ENCODE results near the gene FSD2. TPM values are rescaled to one million over a fixed set of nuclear protein-coding genes. Genes with fewer than 3 reads are reported as not detected.
"Not testable (repeated sequence)": the region's sequence is repeated elsewhere in the genome, so short reads cannot be mapped to it uniquely, and the experiment has no call there.

Gene FSD2
- total RNA-seq, 1 donor from 2014 or later: not detected

GRCh38 chr15:82829234-82829633 lies 23.4 kb upstream of the FSD2 start:
- H3K36me3 Mint-ChIP-seq: peaks cover 42% of the 10 kb centered on the region

GRCh38 chr15:82828075-82828474 lies 22.2 kb upstream of the FSD2 start:
- no peaks in the 10 kb centered on the region for H3K9me3 Mint-ChIP-seq
- no peaks in the 10 kb centered on the region for H3K4me1 Mint-ChIP-seq
- no peak overlapping the region for H3K4me3 Mint-ChIP-seq
- DNase-seq (ENCODE audit: low spot score in 2 of 2, unreplicated experiment in 2 of 2): no peak
- no peaks in the 10 kb centered on the region for H3K27me3 Mint-ChIP-seq (ENCODE audit: low read depth)
- TF ChIP-seq CTCF (IDR thresholded peaks at IDR 0.05; ENCODE audit: unreplicated experiment): no peak
- no peak overlapping the region for H3K27ac Mint-ChIP-seq
- H3K36me3 Mint-ChIP-seq: peaks cover 38% of the 10 kb centered on the region

More at GRCh38 chr15:82829234-82829633, 23.4 kb upstream of the FSD2 start:
- no peaks in the 10 kb centered on the region for H3K4me1 Mint-ChIP-seq
- no peaks in the 10 kb centered on the region for H3K27me3 Mint-ChIP-seq (ENCODE audit: low read depth)
- H3K27ac Mint-ChIP-seq: no peak overlapping the region
- no peak for TF ChIP-seq CTCF (IDR thresholded peaks at IDR 0.05; ENCODE audit: unreplicated experiment)
- no peak overlapping the region for H3K4me3 Mint-ChIP-seq
- H3K9me3 Mint-ChIP-seq: no peaks in the 10 kb centered on the region
- DNase-seq (ENCODE audit: low spot score in 2 of 2, unreplicated experiment in 2 of 2): no peak

GRCh38 chr15:82823049-82823448 lies 17.2 kb upstream of the FSD2 start:
- H3K27me3 Mint-ChIP-seq (ENCODE audit: low read depth): no peaks in the 10 kb centered on the region
- peaks cover 3% of the 10 kb centered on the region for H3K9me3 Mint-ChIP-seq
- no peak for TF ChIP-seq CTCF (IDR thresholded peaks at IDR 0.05; ENCODE audit: unreplicated experiment)
- peaks cover 42% of the 10 kb centered on the region for H3K36me3 Mint-ChIP-seq
- no peak for DNase-seq (ENCODE audit: low spot score in 2 of 2, unreplicated experiment in 2 of 2)
- H3K4me3 Mint-ChIP-seq: no peak overlapping the region
- no peak overlapping the region for H3K27ac Mint-ChIP-seq
- no peaks in the 10 kb centered on the region for H3K4me1 Mint-ChIP-seq

GRCh38 chr15:82821851-82822250 lies 16.0 kb upstream of the FSD2 start:
- peaks cover 42% of the 10 kb centered on the region for H3K36me3 Mint-ChIP-seq
- not testable (repeated sequence) for H3K4me1 Mint-ChIP-seq; DNase-seq (ENCODE audit: low spot score in 2 of 2, unreplicated experiment in 2 of 2); H3K9me3 Mint-ChIP-seq; H3K27me3 Mint-ChIP-seq (ENCODE audit: low read depth); H3K27ac Mint-ChIP-seq; H3K4me3 Mint-ChIP-seq

GRCh38 chr15:82821396-82821795 lies 15.5 kb upstream of the FSD2 start:
- H3K4me1 Mint-ChIP-seq; H3K9me3 Mint-ChIP-seq; H3K27ac Mint-ChIP-seq; H3K4me3 Mint-ChIP-seq; H3K27me3 Mint-ChIP-seq (ENCODE audit: low read depth); DNase-seq (ENCODE audit: low spot score in 2 of 2, unreplicated experiment in 2 of 2): not testable (repeated sequence)
- peaks cover 41% of the 10 kb centered on the region for H3K36me3 Mint-ChIP-seq

GRCh38 chr15:82820128-82820527 lies 14.3 kb upstream of the FSD2 start:
- Mint-ChIP-seq H3K27ac (no peak overlapping the region), H3K36me3 (peaks cover 46% of the 10 kb centered on the region), H3K4me1 (no peaks in the 10 kb centered on the region), H3K4me3 (no peak overlapping the region), H3K27me3 (ENCODE audit: low read depth) (no peaks in the 10 kb centered on the region), H3K9me3 (peaks cover 3% of the 10 kb centered on the region)
- DNase-seq (ENCODE audit: low spot score in 2 of 2, unreplicated experiment in 2 of 2): no peak
- TF ChIP-seq CTCF (IDR thresholded peaks at IDR 0.05; ENCODE audit: unreplicated experiment): no peak

GRCh38 chr15:82812994-82813393 lies 7.1 kb upstream of the FSD2 start:
- H3K4me3 Mint-ChIP-seq: no peak overlapping the region
- no peak overlapping the region for H3K27ac Mint-ChIP-seq
- no peak for DNase-seq (ENCODE audit: low spot score in 2 of 2, unreplicated experiment in 2 of 2)
- H3K36me3 Mint-ChIP-seq: peaks cover 23% of the 10 kb centered on the region
- no peaks in the 10 kb centered on the region for H3K9me3 Mint-ChIP-seq
- no peaks in the 10 kb centered on the region for H3K27me3 Mint-ChIP-seq (ENCODE audit: low read depth)
- peaks cover 17% of the 10 kb centered on the region for H3K4me1 Mint-ChIP-seq
- no peak for TF ChIP-seq CTCF (IDR thresholded peaks at IDR 0.05; ENCODE audit: unreplicated experiment)
